GM23248 (cell line): ENCODE data around the gene GRIN2C. TPM values are rescaled to one million over a fixed set of nuclear protein-coding genes. Genes with fewer than 3 reads are reported as not detected.

Source experiments
- DNase-seq: peaks from one replicate; pipeline ENCODE4 v3.0.0-alpha.2; 2015
- H2AFZ ChIP-seq: fragments of 200-600 bp; sonication (generic); 2 replicates; pipeline ENCODE4 v1.6.1; 2016; ENCODE audit warnings: antibody characterized with exemption
- H3F3A ChIP-seq: fragments of 200-600 bp; sonication (generic); 2 replicates; pipeline ENCODE4 v1.6.1; 2016; ENCODE audit warnings: mild to moderate bottlenecking, antibody characterized with exemption, mixed run types; ENCODE audit not compliant: insufficient read depth
- H3K27ac ChIP-seq: fragments of 200-600 bp; sonication (generic); 2 replicates; pipeline ENCODE4 v1.5.1; 2016; ENCODE audit warnings: mild to moderate bottlenecking
- H3K27me3 ChIP-seq: fragments of 200-600 bp; sonication (generic); replicated peaks from 2 replicates; pipeline ENCODE4 v1.6.1; 2016; ENCODE audit warnings: mild to moderate bottlenecking; ENCODE audit not compliant: insufficient read depth
- H3K36me3 ChIP-seq: fragments of 200-600 bp; sonication (generic); 2 replicates; pipeline ENCODE4 v1.6.1; 2016; ENCODE audit warnings: low read depth, mild to moderate bottlenecking
- H3K4me1 ChIP-seq: fragments of 200-600 bp; sonication (generic); 2 replicates; pipeline ENCODE4 v1.6.1; 2016; ENCODE audit warnings: mild to moderate bottlenecking; ENCODE audit not compliant: insufficient read depth
- H3K4me2 ChIP-seq: fragments of 200-600 bp; sonication (generic); one replicate; pipeline ENCODE4 v1.6.1; 2016; ENCODE audit warnings: mild to moderate bottlenecking; ENCODE audit not compliant: unreplicated experiment
- H3K4me3 ChIP-seq: fragments of 200-600 bp; sonication (generic); 2 replicates; pipeline ENCODE4 v1.5.1; 2016; ENCODE audit warnings: mild to moderate bottlenecking
- H3K79me2 ChIP-seq: fragments of 200-600 bp; sonication (generic); 2 replicates; pipeline ENCODE4 v1.6.1; 2016; ENCODE audit warnings: mild to moderate bottlenecking; ENCODE audit not compliant: insufficient read depth
- H3K9ac ChIP-seq: fragments of 200-600 bp; sonication (generic); 2 replicates; pipeline ENCODE4 v1.6.1; 2016; ENCODE audit warnings: mild to moderate bottlenecking
- H3K9me2 ChIP-seq: fragments of 200-600 bp; sonication (generic); 2 replicates; pipeline ENCODE4 v1.6.1; 2016; ENCODE audit warnings: mixed run types, mild to moderate bottlenecking, moderate library complexity; ENCODE audit not compliant: insufficient read depth
- H3K9me3 ChIP-seq: fragments of 200-600 bp; sonication (generic); one replicate; pipeline ENCODE4 v1.6.1; 2017; ENCODE audit warnings: low read depth
- H4K20me1 ChIP-seq: fragments of 200-600 bp; sonication (generic); 2 replicates; pipeline ENCODE4 v1.6.0; 2016; ENCODE audit not compliant: insufficient read depth
- EZH2 ChIP-seq: fragments of 200-600 bp; sonication (generic); IDR thresholded peaks from 2 replicates; pipeline ENCODE4 v1.6.1; 2018; ENCODE audit warnings: antibody characterized with exemption, mild to moderate bottlenecking; ENCODE audit not compliant: insufficient read depth, poor library complexity, severe bottlenecking
- EZH2phosphoT487 ChIP-seq: fragments of 200-600 bp; sonication (generic); IDR thresholded peaks from 2 replicates; pipeline ENCODE4 v1.6.1; 2018; ENCODE audit warnings: antibody characterized with exemption, moderate library complexity, mild to moderate bottlenecking, low read depth; ENCODE audit not compliant: insufficient read depth
- WGBS, 2 experiments: methylation state at CpG; one replicate each; pipeline ENCODE4 v1.1.6; 2015 to 2017; ENCODE audit warnings: low lambda C conversion rate in 2 of 2, low coverage in 1 of 2; ENCODE audit errors: missing lambda C conversion rate in 2 of 2; 5-methylcytosine and 5-hydroxymethylcytosine counted together
- in situ Hi-C: fragments of 300-500 bp; cut with MboI; formaldehyde crosslinking; loops from 2 replicates; pipeline ENCODE4 v1.15.0; 2020
- polyA plus RNA-seq: library from polyadenylated mRNA; unstranded; fragments of >200 nt; fragmentation: Nextera tagmentation; extraction: Ambion mirVana; gene quantifications from 2 replicates; pipeline ENCODE4 v1.2.1, GENCODE V29; 2016
- total RNA-seq: library from RNA; depleted of rRNA; stranded (reverse); fragments of >200 nt; shearing (Covaris generic); gene quantifications from 2 replicates; pipeline ENCODE4 v1.2.3, GENCODE V29; 2014

GRIN2C gene
- total and polyA plus RNA-seq, 2 experiments from 2014 or later = not detected

GRCh38 chr17:74842599-74843351 lies 16.9 kb downstream of the GRIN2C start:
- peak; percentile 85 for DNase-seq
- no peaks in the 10 kb centered on the region for H3K36me3 ChIP-seq
- no peaks in the 10 kb centered on the region for H4K20me1 ChIP-seq
- peak overlapping the region; percentile 66 for H2AFZ ChIP-seq
- H3K27me3 ChIP-seq = no peaks in the 10 kb centered on the region
- TF ChIP-seq EZH2phosphoT487 (no peak), EZH2 (no peak)
- WGBS, 2 experiments = 5 to 6% methylated on average over 36 to 65 of the region's 88 CpGs
- H3K4me3 ChIP-seq = peak overlapping the region; percentile 44
- H3K79me2 ChIP-seq = no peaks in the 10 kb centered on the region
- no peak overlapping the region for H3K9ac ChIP-seq
- in situ Hi-C loops = no loop called here
- no peak overlapping the region for H3K27ac ChIP-seq
- H3K9me3 ChIP-seq = no peaks in the 10 kb centered on the region
- peak overlapping the region; percentile 47 for H3K4me2 ChIP-seq
- peaks cover 6% of the 10 kb centered on the region for H3K4me1 ChIP-seq
- no peaks in the 10 kb centered on the region for H3F3A ChIP-seq
- no peaks in the 10 kb centered on the region for H3K9me2 ChIP-seq

- no peaks in the 10 kb centered on the region for H3K9me2 ChIP-seq
- peaks cover 6% of the 10 kb centered on the region for H3K4me1 ChIP-seq
- DNase-seq = peak; percentile 15
- H3K27ac ChIP-seq = no peak overlapping the region
- no peaks in the 10 kb centered on the region for H3K9me3 ChIP-seq
- H3K36me3 ChIP-seq = no peaks in the 10 kb centered on the region
- H3K27me3 ChIP-seq = no peaks in the 10 kb centered on the region
- no peak overlapping the region; the same call in 1 of the 2 replicates for H3K4me3 ChIP-seq
- no peaks in the 10 kb centered on the region for H4K20me1 ChIP-seq
- 80 to 86% methylated on average over 8 of the region's 8 CpGs for WGBS, 2 experiments
- no peak overlapping the region for H3K9ac ChIP-seq
- TF ChIP-seq EZH2phosphoT487 = no peak
- TF ChIP-seq EZH2 = no peak
- peak overlapping the region; percentile 66; the same call in 1 of the 2 replicates for H2AFZ ChIP-seq
- no peaks in the 10 kb centered on the region for H3F3A ChIP-seq
- H3K4me2 ChIP-seq = no peak overlapping the region
- no peaks in the 10 kb centered on the region for H3K79me2 ChIP-seq
- in situ Hi-C loops = no loop called here
Observed at GRCh38 chr17:74842146-74842598, 17.5 kb downstream of the GRIN2C start.

- Histone ChIP-seq H3K27me3 (no peaks in the 10 kb centered on the region), H3K36me3 (no peaks in the 10 kb centered on the region), H3K4me1 (peaks cover 6% of the 10 kb centered on the region), H3K27ac (no peak overlapping the region), H3K9ac (no peak overlapping the region), H3K4me3 (no peak overlapping the region), H3K9me2 (no peaks in the 10 kb centered on the region), H3F3A (no peaks in the 10 kb centered on the region), H3K4me2 (peak overlapping the region; percentile 16), H3K79me2 (no peaks in the 10 kb centered on the region), H3K9me3 (no peaks in the 10 kb centered on the region), H4K20me1 (no peaks in the 10 kb centered on the region), H2AFZ (no peak overlapping the region)
- in situ Hi-C loops = no loop called here
- TF ChIP-seq EZH2 = no peak
- no peak for TF ChIP-seq EZH2phosphoT487
- peak; percentile 70 for DNase-seq
- WGBS, 2 experiments = 32 to 33% methylated on average over 13 of the region's 13 CpGs
Observed at GRCh38 chr17:74840989-74841666, 18.6 kb downstream of the GRIN2C start.

- no peaks in the 10 kb centered on the region for H3K36me3 ChIP-seq
- no peak overlapping the region for H3K9ac ChIP-seq
- H3K4me3 ChIP-seq = no peak overlapping the region
- H3K27ac ChIP-seq = no peak overlapping the region
- H3K79me2 ChIP-seq = no peaks in the 10 kb centered on the region
- WGBS, 2 experiments = 39 to 66% methylated on average over 5 of the region's 7 CpGs
- no peaks in the 10 kb centered on the region for H4K20me1 ChIP-seq
- in situ Hi-C loops = no loop called here
- peaks cover 6% of the 10 kb centered on the region for H3K4me1 ChIP-seq
- TF ChIP-seq EZH2 (no peak), EZH2phosphoT487 (no peak)
- no peaks in the 10 kb centered on the region for H3K9me3 ChIP-seq
- H3F3A ChIP-seq = no peaks in the 10 kb centered on the region
- H2AFZ ChIP-seq = no peak overlapping the region
- peak overlapping the region; percentile 16 for H3K4me2 ChIP-seq
- no peak for DNase-seq
- H3K9me2 ChIP-seq = no peaks in the 10 kb centered on the region
- no peaks in the 10 kb centered on the region for H3K27me3 ChIP-seq
Observed at GRCh38 chr17:74839990-74840852, 19.5 kb downstream of the GRIN2C start.
